Astrocyte of the cerebellum (primary cell): ENCODE measurements around the gene BBX.

ENCODE experiments used
- DNase-seq: peaks from one replicate; pipeline ENCODE4 v3.0.0-alpha.2; 2011; ENCODE audit warnings: low read depth
- H3K4me3 ChIP-seq: 2 replicates; pipeline ENCODE4 v1.5.1; 2011; ENCODE audit warnings: mild to moderate bottlenecking, low read depth, low read length, moderate library complexity
- CTCF ChIP-seq: IDR thresholded peaks from 2 replicates; pipeline ENCODE4 v1.5.1; 2012; ENCODE audit warnings: low read length, low read depth, moderate library complexity, mild to moderate bottlenecking; ENCODE audit errors: missing control alignments
- in situ Hi-C: cut with HindIII; loops from 2 replicates; pipeline ENCODE4 v1.10.0; 2017; ENCODE audit warnings: low sequenced_read_pairs

The BBX gene

GRCh38 chr3:107781253-107781652 is 258.5 kb downstream of the BBX start:
- no peak for DNase-seq
- H3K4me3 ChIP-seq, result no peak overlapping the region
- in situ Hi-C loops, result no loop called here
- TF ChIP-seq CTCF, result no peak

DNA sequence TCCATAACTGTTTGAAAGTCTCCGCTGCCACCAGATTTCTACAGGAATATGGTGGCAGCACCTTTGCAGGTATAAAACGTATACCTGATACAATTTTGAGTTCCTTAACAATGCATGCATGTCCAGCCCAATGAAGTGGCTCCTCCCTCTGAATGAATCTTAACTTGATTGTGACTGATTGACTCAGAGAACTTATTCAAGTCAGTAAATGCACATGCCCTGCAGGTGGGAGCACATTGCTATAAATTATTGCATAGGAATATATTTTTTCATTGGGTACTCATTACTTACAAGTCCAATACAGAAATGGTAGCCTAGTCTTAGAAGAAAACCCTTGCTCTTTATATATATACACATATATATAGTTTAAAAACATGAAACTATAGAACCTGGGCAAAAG is 259.3 kb downstream of the BBX start:
- in situ Hi-C loops, result no loop called here
- no peak overlapping the region for H3K4me3 ChIP-seq
- DNase-seq, result no peak
- no peak for TF ChIP-seq CTCF

DNA sequence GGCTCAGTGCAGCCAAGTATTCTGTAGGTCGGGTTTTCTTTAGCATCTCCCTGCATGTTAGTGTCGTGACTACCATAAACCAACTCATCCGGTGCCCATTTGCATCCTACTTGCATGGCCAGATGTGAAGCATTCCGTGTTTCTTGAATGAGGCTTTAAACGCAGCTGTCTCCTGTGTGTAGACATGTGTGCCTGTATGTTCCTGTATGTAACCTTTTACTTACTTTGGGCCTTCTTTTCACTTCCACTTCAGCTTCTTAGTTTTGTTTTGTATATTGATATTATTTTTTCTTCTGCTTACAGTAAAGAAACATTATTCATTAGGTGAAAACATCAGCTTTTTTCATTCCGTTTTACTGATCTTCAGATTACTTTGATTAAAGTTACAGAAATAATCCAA is 267.9 kb downstream of the BBX start:
- no peak for TF ChIP-seq CTCF
- no peak overlapping the region for H3K4me3 ChIP-seq
- in situ Hi-C loops, result no loop called here
- no peak for DNase-seq

- no peak for DNase-seq
- no peak overlapping the region for H3K4me3 ChIP-seq
- in situ Hi-C loops, result no loop called here
- TF ChIP-seq CTCF, result no peak
These were observed 268.3 kb downstream of the BBX start for GRCh38 chr3:107791027-107791426.

DNA sequence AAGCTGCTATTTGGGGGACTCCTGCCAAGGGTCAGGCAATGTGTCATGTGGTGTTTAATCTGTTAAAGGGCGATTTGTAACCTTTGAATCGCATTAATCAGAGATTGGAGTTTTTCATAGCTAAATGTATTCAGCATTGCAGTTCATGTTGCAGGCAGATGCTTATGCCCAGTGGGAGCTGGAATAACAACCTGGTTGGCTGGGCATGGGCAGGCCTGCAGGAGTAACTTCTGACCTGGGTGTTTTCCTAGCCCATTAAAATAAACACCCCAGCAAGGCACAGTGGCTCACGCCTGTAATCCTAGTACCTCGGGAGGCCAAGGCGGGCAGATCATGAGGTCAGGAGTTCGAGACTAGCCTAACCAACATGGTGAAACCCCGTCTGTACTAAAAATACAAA is 268.7 kb downstream of the BBX start:
- DNase-seq, result no peak
- in situ Hi-C loops, result no loop called here
- no peak for TF ChIP-seq CTCF
- no peak overlapping the region for H3K4me3 ChIP-seq

DNA sequence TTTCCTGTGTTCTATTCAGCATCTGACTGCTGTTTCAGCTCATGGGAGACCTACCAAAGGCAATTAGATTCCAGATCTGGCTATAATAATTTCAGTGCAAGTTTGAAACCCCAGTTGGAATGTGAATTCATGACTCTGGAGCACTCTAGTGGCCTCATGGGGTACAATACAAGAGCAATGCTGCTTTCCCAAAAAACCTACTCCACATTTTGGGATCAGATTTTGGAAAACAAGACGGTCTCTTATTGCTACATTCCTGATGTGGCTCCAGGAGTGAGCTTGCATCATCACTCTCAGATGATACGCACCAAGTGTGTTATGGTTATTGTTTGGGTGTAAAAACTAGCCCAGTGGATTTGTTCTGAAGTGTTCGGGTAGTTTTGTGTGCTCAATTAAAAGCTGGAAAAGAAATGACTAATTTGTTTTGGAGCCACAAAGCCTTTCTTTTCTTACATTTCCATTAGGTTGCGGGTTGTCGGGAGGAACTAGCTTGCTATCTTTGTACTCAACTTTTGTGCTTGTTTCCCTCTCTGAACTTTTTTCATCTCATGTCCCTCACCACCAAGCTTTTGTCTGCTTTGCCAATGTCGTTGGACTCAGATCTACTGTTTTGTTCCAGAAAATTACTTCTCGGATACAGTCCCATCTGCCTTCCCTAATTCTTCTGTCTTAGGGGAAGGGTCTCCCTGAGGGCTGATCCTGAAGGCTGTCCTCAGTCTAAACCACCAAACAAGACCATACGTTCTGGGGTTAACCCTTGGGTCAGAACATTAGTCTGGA is 272.1 kb downstream of the BBX start:
- TF ChIP-seq CTCF, result peak; percentile 39
- no peak for DNase-seq
- in situ Hi-C loops, result no loop called here
- no peak overlapping the region for H3K4me3 ChIP-seq
